Fibroblast of mammary gland (primary cell): ENCODE data around the gene ZFP69B.
A peak's percentile ranks its signal among the peaks of the same experiment; 100 is the strongest.
"Not testable (repeated sequence)": the region's sequence is repeated elsewhere in the genome, so short reads cannot be mapped to it uniquely, and the experiment has no call there.

Experiments
- DNase-seq: peaks from one replicate; pipeline ENCODE4 v3.0.0-alpha.2; 2010; ENCODE audit warnings: low read depth
- H3K4me3 ChIP-seq: 2 replicates; pipeline ENCODE4 v1.5.1; 2011; ENCODE audit warnings: low read depth, mild to moderate bottlenecking, low read length, moderate library complexity; ENCODE audit not compliant: control insufficient read depth
- CTCF ChIP-seq: conservative IDR thresholded peaks from 2 replicates; pipeline ENCODE4 v1.5.1; 2011; ENCODE audit warnings: low read depth, low read length, inconsistent platforms; ENCODE audit not compliant: control insufficient read depth, insufficient read depth

ZFP69B gene

GRCh38 chr1:40479156-40479555, 28.9 kb downstream of the ZFP69B start:
- no peak overlapping the region for H3K4me3 ChIP-seq
- no peak for DNase-seq
- TF ChIP-seq CTCF: no peak

- peak; percentile 5 for DNase-seq
- no peak overlapping the region for H3K4me3 ChIP-seq
- TF ChIP-seq CTCF: no peak
Observed at GRCh38 chr1:40495315-40495903, 45.1 kb downstream of the ZFP69B start.

- not testable (repeated sequence) for DNase-seq, H3K4me3 ChIP-seq
Observed at GRCh38 chr1:40502651-40503050, 52.4 kb downstream of the ZFP69B start.

GRCh38 chr1:40507973-40508372, 57.7 kb downstream of the ZFP69B start:
- DNase-seq: no peak
- TF ChIP-seq CTCF: no peak

GRCh38 chr1:40508375-40509341, 58.4 kb downstream of the ZFP69B start, which contains the start of gene EXO5:
TSS of gene EXO5 (plus strand) at chr1:40508767. CDS start at chr1:40514545, 5,778 bp downstream.
- peak within 1 kb of the TSS; percentile 77 for H3K4me3 ChIP-seq
- TF ChIP-seq CTCF: no peak
- peak; percentile 68 for DNase-seq

More at GRCh38 chr1:40507973-40508372, 57.7 kb downstream of the ZFP69B start:
- H3K4me3 ChIP-seq: peak overlapping the region; percentile 77
